NOMO-1 (cell line): ENCODE data around the gene BCAR3.
"Not testable (repeated sequence)": the region's sequence is repeated elsewhere in the genome, so short reads cannot be mapped to it uniquely, and the experiment has no call there.

Experiments
- DNase-seq, 2 experiments: peaks; one replicate each; lab custom pipeline; 2025; ENCODE audit not compliant: unreplicated experiment in 2 of 2; lab: John Stamatoyannopoulos, UW

The BCAR3 gene

DNA sequence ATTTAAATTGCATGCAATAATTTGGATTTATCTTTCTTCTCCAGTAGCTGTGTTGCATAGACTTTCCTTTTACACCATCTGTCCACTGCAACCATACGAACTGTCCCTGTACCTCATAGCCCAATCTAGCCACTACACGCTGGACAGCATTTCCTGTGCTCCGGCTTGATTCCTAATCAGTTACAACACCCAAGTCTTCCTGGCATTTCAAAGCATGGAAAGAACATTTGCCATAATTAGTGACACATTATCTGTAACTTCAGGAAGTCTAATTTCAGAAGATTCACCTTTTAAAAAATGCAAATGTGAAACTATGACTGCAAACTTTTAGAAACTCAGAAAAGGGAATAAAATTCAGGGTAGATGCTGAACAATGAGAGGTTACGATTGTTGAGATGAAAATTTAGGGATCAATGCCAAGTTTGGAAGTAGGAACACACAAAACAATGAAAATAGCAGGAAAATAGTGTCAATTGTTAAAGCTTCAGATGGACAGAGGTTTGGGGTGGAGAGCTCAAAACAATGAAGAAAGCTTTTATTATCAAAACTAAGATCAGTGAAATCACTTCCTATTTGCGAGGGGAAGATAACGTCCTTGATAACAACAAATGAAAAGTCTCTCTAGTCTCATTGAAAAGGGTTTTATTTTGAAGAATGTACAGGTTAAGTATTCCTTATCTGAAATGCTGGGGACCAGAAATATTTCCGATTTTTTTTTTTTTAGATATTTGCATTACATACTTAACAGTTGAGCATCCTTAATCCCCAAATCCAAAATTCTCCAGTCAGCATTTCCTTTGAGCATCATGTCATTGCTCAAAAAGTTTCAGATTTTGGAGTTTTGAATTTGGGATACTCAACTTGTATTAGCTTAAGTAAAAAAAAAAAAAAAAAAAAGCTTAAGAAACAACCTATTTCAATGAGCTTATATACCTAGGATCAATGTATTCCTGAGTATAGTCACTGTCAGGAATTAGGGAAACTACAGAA lies 126.5 kb downstream of the BCAR3 start:
- no peak for DNase-seq

- not testable (repeated sequence) for DNase-seq
These were observed 127.6 kb downstream of the BCAR3 start for GRCh38 chr1:93553886-93554490.

DNA sequence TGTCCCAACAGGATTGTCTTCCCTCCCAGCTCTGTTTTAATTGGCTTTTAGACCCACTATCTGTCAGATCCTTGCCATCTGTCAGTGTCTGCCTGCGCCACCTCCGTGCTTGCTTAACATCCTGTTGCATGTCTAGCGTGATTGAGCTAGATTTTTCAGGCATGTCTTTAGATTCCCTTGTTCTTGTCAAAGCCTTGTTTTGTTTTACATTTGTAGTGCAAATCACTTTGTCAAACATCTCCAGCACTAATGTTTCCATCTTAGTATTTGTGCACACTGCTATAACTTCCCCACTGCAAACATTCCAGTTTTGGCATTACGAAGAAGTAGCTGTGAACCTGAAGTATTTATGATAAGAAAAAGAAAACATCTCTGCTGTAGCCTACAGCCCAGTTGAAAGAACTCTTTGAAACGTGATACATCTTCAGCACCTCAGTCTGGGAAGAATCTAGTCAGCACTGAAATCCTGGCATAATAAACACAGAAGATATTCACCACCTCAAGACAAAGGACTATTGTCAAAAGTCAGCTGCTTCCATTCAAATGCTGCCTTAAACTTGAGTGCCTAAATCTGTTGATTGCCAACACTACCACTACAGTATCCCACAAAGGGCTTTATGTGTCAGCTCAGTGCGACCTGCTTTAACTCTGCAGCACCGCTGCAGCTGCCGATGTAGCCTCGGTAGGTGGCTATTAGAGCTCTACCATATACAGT lies 128.7 kb downstream of the BCAR3 start:
- DNase-seq: peak; percentile 50 to 64

GRCh38 chr1:93549811-93550210 lies 131.8 kb downstream of the BCAR3 start:
- DNase-seq: peak; percentile 41 to 72

GRCh38 chr1:93549131-93549530 lies 132.5 kb downstream of the BCAR3 start:
- DNase-seq: no peak

DNA sequence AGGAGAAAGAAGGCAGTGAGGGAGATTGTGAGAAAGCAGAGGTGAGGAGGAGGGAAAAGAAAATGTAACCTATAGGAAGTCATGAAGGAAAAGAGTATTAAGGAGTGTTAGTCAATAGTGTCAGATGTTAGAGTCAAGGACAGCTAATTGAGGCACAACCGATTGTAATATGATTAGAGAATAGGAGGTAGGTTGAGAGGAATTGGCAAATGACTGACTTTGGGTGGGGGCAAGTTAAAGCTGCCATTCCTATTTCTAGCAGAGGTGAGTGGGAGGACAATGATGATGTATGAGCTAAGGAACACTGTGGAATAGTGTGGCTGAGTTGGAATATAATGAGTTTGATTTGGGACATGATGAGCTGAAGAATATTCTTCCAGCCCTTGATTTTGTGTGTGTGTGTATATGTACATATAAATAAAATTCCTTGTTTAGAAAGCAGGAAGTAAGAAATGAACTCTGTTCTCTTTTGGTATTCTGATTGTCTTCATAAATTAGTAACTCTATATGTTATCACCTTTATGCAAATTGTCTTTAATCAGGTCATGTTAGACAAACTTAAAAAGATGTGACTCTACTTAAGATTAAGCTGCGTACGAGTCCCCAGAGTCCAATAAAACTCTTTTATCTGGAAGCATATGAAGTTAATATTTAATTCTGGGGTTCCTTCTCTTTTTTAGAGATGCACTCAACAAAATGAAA lies 135.3 kb downstream of the BCAR3 start:
- no peak for DNase-seq

DNA sequence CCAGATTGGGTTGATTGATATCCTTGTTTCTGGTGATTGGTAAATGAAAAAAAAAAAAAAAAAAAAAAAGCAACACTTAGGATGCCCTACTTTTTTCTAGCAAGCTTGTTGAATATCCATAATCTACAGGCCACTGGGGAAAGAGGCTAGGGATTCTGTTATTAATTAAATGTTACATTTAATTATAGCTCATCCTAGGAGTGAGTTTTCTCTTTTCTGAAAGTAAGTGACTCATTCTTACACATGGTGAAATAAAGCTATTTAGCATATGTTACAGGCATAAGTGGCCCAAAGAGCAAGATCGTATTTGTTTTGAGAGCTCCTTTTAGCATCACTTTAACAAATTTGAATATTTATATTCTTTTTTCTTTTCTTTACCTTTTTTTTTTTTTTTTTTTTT lies 139.2 kb downstream of the BCAR3 start:
- no peak for DNase-seq

DNA sequence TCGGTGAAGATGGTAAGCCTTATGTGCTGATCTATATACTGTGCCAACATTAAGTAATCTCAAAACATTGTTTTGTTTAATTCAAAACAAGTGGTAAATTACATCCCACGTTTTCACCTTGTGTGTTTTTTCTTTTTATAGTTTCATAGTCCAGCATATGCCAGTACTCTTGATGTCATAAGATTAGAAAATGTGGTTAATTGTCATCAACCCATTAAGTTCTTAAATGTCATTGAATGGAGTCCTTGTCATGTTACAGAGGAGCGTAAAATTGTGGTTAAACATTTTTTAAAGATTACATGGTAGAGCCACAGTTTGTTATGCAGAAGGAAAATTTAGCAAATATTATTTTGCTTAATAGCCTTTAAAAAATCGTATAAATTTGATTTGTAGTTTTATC lies 140.6 kb downstream of the BCAR3 start:
- DNase-seq: no peak

- DNase-seq: no peak
These were observed 143.7 kb downstream of the BCAR3 start for GRCh38 chr1:93537924-93538323.

- no peak for DNase-seq
These were observed 144.2 kb downstream of the BCAR3 start for GRCh38 chr1:93537396-93537795.

- no peak for DNase-seq
These were observed 148.0 kb downstream of the BCAR3 start for GRCh38 chr1:93533677-93534076.

- no peak for DNase-seq
These were observed 148.8 kb downstream of the BCAR3 start for GRCh38 chr1:93532780-93533378.

GRCh38 chr1:93531193-93531592 lies 150.4 kb downstream of the BCAR3 start:
- DNase-seq: no peak

DNA sequence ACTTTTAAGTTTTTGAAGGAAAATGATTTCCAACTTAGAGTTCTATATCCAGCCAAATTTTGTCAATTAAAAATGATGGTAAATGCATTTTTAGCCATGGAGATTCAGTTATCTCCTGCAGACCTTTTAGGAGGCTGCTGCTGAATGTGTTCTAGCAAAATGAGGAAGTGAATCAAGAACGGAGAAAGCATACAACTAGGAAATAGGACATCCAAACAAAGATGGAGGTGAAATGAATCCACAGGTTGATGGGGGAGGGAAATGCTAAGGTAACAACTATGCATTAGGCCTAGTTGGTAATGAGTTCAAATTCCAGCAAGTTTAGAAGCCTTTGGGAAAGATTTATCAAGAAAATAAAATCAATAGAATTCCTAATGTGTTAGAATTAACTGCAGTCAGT lies 153.2 kb downstream of the BCAR3 start:
- peak; percentile 42 to 47 for DNase-seq

GRCh38 chr1:93526431-93526830 lies 155.2 kb downstream of the BCAR3 start:
- no peak for DNase-seq

GRCh38 chr1:93525431-93525830 lies 156.2 kb downstream of the BCAR3 start:
- DNase-seq: no peak

- no peak for DNase-seq
These were observed 158.9 kb downstream of the BCAR3 start for GRCh38 chr1:93522721-93523120.

DNA sequence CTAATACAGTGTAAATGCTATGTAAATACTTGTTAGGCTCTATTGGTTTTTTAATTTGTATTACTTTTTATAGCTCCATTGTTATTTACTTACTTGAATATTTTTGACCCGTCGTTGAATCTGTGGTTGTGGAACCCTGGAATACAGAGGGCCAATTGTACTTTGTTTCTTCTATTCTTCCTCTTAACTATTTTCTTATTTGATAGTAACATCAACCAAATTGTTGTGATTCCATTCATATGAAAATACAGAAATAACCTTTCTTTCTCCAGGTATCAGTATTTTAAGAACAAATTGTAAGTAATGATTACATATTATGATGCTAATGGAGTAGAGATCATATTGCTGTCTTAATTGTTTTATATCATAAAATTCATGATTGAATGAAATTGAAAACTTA lies 160.0 kb downstream of the BCAR3 start:
- DNase-seq: no peak

DNA sequence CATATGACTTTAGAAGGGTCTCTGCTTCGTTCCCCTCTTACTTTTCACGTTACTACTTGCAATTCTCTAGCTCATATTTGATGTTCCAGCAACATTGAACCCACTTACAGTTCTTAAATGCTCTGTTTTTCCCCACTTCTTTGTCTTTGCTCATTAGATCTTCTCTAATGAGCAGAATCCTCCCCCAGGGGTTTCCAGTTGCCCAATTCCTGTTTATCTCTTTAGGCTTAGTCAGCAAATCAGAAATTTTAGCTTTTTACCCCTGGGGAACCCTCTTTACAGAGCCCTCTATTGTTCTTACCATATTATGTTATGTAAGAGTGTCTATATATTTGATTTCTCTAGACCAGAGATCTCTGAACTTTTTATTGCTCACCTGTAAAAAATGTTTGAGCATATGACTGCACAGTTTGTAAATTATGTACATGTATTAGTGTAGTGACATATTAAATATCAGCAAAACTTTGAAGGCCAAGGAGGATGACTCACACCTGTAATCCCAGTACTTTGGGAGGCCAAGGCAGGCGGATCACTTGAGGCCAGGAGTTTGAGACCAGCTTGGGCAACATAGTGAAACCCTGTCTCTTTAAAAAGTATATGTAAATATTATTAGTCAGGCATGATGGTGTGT lies 162.3 kb downstream of the BCAR3 start:
- no peak for DNase-seq

DNA sequence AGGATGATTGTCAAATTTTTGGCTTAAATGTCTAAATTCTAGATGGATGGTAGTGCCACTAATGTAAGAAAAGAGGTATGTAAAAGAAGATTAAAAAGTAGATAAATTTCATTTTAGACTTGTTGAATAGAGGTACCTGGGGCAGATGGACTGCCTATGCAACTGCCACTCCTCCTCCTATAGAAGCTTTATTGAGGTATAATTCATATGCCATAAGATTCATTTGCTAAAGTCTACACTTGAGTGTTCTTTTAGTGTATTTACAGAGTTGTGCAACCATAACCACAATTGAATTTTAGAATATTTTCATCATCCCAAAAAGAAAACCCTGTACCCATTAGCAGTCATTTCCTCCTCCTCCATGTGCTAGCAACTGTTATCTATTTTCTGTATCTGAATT lies 163.1 kb downstream of the BCAR3 start:
- DNase-seq: no peak
